Panc1 (cell line): Measurements from ENCODE around the gene TGM5. TPM values are rescaled to one million over a fixed set of nuclear protein-coding genes. Genes with fewer than 3 reads are reported as not detected.

ENCODE experiments used
- ATAC-seq: fragments of 200-7000 bp; cut with Tn5 transposase; 2 replicates; pipeline ENCODE4 v1.9.1; 2020; ENCODE audit warnings: mild to moderate bottlenecking, moderate library complexity
- BruUV-seq: library from RNA; stranded (reverse); fragments of 400-500 nt; replicated peaks from 2 replicates; lab custom pipeline; 2021; lab: Mats Ljungman, UMichigan
- CTCF ChIA-PET: fragments of 300-600 bp; sonication (Branson Sonifier 250); formaldehyde crosslinking; loops from one replicate; lab custom pipeline; 2022; ENCODE audit warnings: antibody characterized with exemption; lab: Charles Lee
- POLR2A ChIA-PET: fragments of 300-600 bp; sonication (Branson Sonifier 250); formaldehyde crosslinking; loops from one replicate; lab custom pipeline; 2022; ENCODE audit warnings: antibody characterized with exemption; lab: Charles Lee
- DNase-seq: peaks from one replicate; pipeline ENCODE4 v3.0.0-alpha.2; 2010; ENCODE audit warnings: low read depth, low spot score
- H3K27ac ChIP-seq: 2 replicates; pipeline ENCODE4 v1.5.1; 2011; ENCODE audit warnings: mild to moderate bottlenecking, low read length, inconsistent platforms
- H3K27me3 ChIP-seq: fragments of 200-500 bp; sonication (Bioruptor generic); 2 replicates; pipeline ENCODE4 v1.6.0; 2014; ENCODE audit warnings: low read length, inconsistent platforms; ENCODE audit not compliant: control insufficient read depth, insufficient read depth
- H3K36me3 ChIP-seq: fragments of 200-500 bp; sonication (Bioruptor generic); 2 replicates; pipeline ENCODE4 v1.5.1; 2014; ENCODE audit warnings: inconsistent platforms, mild to moderate bottlenecking, low read length, moderate library complexity; ENCODE audit not compliant: control insufficient read depth, insufficient read depth
- H3K4me1 ChIP-seq: 2 replicates; pipeline ENCODE4 v1.5.1; 2011; ENCODE audit warnings: inconsistent platforms, mild to moderate bottlenecking, low read length, moderate library complexity; ENCODE audit not compliant: control insufficient read depth, insufficient read depth
- H3K4me3 ChIP-seq, 2 experiments: 2 replicates each; pipeline ENCODE4 v1.5.1; 2011 to 2012; ENCODE audit warnings: low read depth in 2 of 2, low read length in 2 of 2, mild to moderate bottlenecking in 2 of 2, inconsistent platforms in 1 of 2, moderate library complexity in 1 of 2
- H3K9me3 ChIP-seq: fragments of 200-500 bp; sonication (Bioruptor generic); 2 replicates; pipeline ENCODE4 v1.5.1; 2014; ENCODE audit warnings: low read depth, mild to moderate bottlenecking, inconsistent platforms, low read length, moderate library complexity; ENCODE audit not compliant: control insufficient read depth, insufficient read depth
- SIN3A ChIP-seq: IDR thresholded peaks from 2 replicates; pipeline ENCODE4 v1.6.1; 2012; ENCODE audit warnings: low read depth, mild to moderate bottlenecking, low read length, moderate library complexity, borderline replicate concordance; ENCODE audit not compliant: insufficient read depth
- in situ Hi-C: cut with HindIII; loops from 2 replicates; pipeline ENCODE4 v1.10.0; 2016; ENCODE audit warnings: low sequenced_read_pairs, low pct_unique_long_range_greater_than_20kb
- intact Hi-C: fragments of 100-400 bp; cut with micrococcal nuclease; formaldehyde crosslinking; loops from one replicate; pipeline ENCODE4 v1.10.0; 2022; ENCODE audit not compliant: unreplicated experiment
- total RNA-seq: library from RNA; stranded (reverse); gene quantifications from one replicate; pipeline ENCODE4 v1.2.1, GENCODE V29; 2021; ENCODE audit not compliant: unreplicated experiment
- TF ChIP-seq, protein P1 (sequence below): fragments of 450-650 bp; IDR thresholded peaks from 2 replicates; pipeline ENCODE4 v1.5.1; 2017; ENCODE audit warnings: mild to moderate bottlenecking

TGM5 gene
- total RNA-seq, 1 experiment from 2014 or later: not detected

DNA sequence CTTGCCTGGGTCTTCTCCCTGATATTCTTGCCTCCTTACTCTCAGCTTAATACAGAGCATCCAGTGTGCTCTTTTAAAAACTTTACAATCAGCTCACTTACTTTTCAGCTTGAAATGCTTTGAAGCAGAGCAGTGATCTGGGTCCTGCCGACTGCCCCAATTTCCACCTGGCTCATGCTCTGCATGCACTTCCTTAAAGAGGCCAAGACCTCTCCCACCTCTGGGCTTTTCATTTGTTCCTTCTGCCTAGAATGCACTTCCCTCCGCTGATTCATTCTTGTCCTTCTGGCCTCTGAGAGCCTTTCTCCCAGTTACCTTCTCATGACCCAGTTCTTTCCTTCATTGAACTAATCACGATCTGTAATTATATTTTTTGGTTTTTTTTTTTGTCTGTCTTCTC is 83.5 kb downstream of the TGM5 start:
- intact Hi-C loops: no loop called here
- ATAC-seq (no peak), DNase-seq (no peak)
- peak overlapping the region; percentile 51 for H3K27ac ChIP-seq
- CTCF ChIA-PET: no interaction called here
- no TSS peak for BruUV-seq
- H3K4me3 ChIP-seq: no peak overlapping the region
- peaks cover 12% of the 10 kb centered on the region for H3K4me1 ChIP-seq
- no peaks in the 10 kb centered on the region for H3K9me3 ChIP-seq
- H3K27me3 ChIP-seq: no peaks in the 10 kb centered on the region
- H3K36me3 ChIP-seq: no peaks in the 10 kb centered on the region
- TF ChIP-seq SIN3A: no peak
- TF ChIP-seq, protein P1, sequence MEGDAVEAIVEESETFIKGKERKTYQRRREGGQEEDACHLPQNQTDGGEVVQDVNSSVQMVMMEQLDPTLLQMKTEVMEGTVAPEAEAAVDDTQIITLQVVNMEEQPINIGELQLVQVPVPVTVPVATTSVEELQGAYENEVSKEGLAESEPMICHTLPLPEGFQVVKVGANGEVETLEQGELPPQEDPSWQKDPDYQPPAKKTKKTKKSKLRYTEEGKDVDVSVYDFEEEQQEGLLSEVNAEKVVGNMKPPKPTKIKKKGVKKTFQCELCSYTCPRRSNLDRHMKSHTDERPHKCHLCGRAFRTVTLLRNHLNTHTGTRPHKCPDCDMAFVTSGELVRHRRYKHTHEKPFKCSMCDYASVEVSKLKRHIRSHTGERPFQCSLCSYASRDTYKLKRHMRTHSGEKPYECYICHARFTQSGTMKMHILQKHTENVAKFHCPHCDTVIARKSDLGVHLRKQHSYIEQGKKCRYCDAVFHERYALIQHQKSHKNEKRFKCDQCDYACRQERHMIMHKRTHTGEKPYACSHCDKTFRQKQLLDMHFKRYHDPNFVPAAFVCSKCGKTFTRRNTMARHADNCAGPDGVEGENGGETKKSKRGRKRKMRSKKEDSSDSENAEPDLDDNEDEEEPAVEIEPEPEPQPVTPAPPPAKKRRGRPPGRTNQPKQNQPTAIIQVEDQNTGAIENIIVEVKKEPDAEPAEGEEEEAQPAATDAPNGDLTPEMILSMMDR: no peak
- in situ Hi-C loops: no loop called here
- POLR2A ChIA-PET: interaction anchor here (0.5 kb wide), 1 partner anchor 114 kb away, joined by 5 read pairs; no protein-coding TSS in a partner anchor

Other genes with a start within 250 kb of the TGM5 start
- 23.2 TPM for gene UBR1, start 160.9 kb downstream of the TGM5 start, total RNA-seq
- gene TMEM62, start 133.3 kb downstream of the TGM5 start, total RNA-seq: 20.4 TPM
- 62.5 TPM for gene CCNDBP1, start 81.5 kb downstream of the TGM5 start, total RNA-seq
- gene EPB42, start 45.9 kb downstream of the TGM5 start, total RNA-seq: 0.10 TPM
- gene TGM7, start 35.3 kb upstream of the TGM5 start, total RNA-seq: not detected
- 12.1 TPM for gene LCMT2, start 63.6 kb upstream of the TGM5 start, total RNA-seq
- gene ZSCAN29, start 104.1 kb upstream of the TGM5 start, total RNA-seq: 32.8 TPM
- 31.9 TPM for gene TUBGCP4, start 104.2 kb upstream of the TGM5 start, total RNA-seq
- 80.3 TPM for gene TP53BP1, start 226.2 kb upstream of the TGM5 start, total RNA-seq